K562 (cell line): ENCODE measurements around the gene DBI. TPM values are rescaled to one million over a fixed set of nuclear protein-coding genes. Genes with fewer than 3 reads are reported as not detected.

Experiments used
- CBFA2T3 ChIP-seq: fragments of 450-650 bp; IDR thresholded peaks from 2 replicates; pipeline ENCODE4 v1.6.1; 2017
- CBX2 ChIP-seq: fragments of 200-600 bp; sonication (generic); IDR thresholded peaks from one replicate; pipeline ENCODE4 v1.6.1; 2012; ENCODE audit warnings: mild to moderate bottlenecking, low read length, inconsistent platforms; ENCODE audit not compliant: insufficient read depth, poor library complexity, severe bottlenecking
- ELF4 ChIP-seq: fragments of 450-650 bp; formaldehyde crosslinking; IDR thresholded peaks from 2 replicates; pipeline ENCODE4 v1.4.0; 2022; ENCODE audit warnings: missing genetic modification characterization
- FOS ChIP-seq: IDR thresholded peaks from 3 replicates; pipeline ENCODE4 v1.6.1; 2011; ENCODE audit not compliant: insufficient read length; ENCODE audit errors: extremely low read depth
- KAT8 ChIP-seq: fragments of 450-650 bp; IDR thresholded peaks from 2 replicates; pipeline ENCODE4 v1.6.1; 2016; ENCODE audit warnings: low read depth, mild to moderate bottlenecking
- SAFB ChIP-seq: fragments of 200-400 bp; formaldehyde crosslinking; IDR thresholded peaks from 2 replicates; pipeline ENCODE4 v1.6.1; 2017; ENCODE audit warnings: low read depth, low read length, borderline replicate concordance
- SMAD4 ChIP-seq: fragments of 250-450 bp; sonication (Bioruptor Pico); conservative IDR thresholded peaks from 2 replicates; pipeline ENCODE4 v1.8.0; 2021; ENCODE audit warnings: inconsistent platforms, mild to moderate bottlenecking, moderate library complexity
- TRIM28 ChIP-seq: fragments of 450-650 bp; IDR thresholded peaks from 2 replicates; pipeline ENCODE4 v1.6.1; 2017
- ZC3H4 ChIP-seq: sonication (generic); formaldehyde crosslinking; IDR thresholded peaks from 2 replicates; pipeline ENCODE4 v1.9.0; 2021; ENCODE audit warnings: missing genetic modification reagents, borderline replicate concordance
- ZNF143 ChIP-seq: sonication (generic); formaldehyde crosslinking; IDR thresholded peaks from 2 replicates; pipeline ENCODE4 v1.9.0; 2022; ENCODE audit warnings: mild to moderate bottlenecking, missing genetic modification reagents
- ZNF165 ChIP-seq: fragments of 250-450 bp; sonication (Bioruptor Pico); IDR thresholded peaks from 2 replicates; pipeline ENCODE4 v1.4.0; 2020; ENCODE audit warnings: borderline replicate concordance
- ZNF3 ChIP-seq: fragments of 250-450 bp; sonication (Bioruptor Pico); IDR thresholded peaks from 2 replicates; pipeline ENCODE4 v1.5.0; 2021; ENCODE audit warnings: mild to moderate bottlenecking, moderate library complexity
- ZNF436 ChIP-seq: fragments of 250-450, 450-650 bp; sonication (Bioruptor Pico); formaldehyde crosslinking; IDR thresholded peaks from 2 replicates; pipeline ENCODE4 v1.7.0; 2020; ENCODE audit warnings: mild to moderate bottlenecking
- ZNF445 ChIP-seq: fragments of 250-450 bp; sonication (Bioruptor Pico); IDR thresholded peaks from 2 replicates; pipeline ENCODE4 v1.4.0; 2020; ENCODE audit warnings: low read depth, mild to moderate bottlenecking, moderate library complexity
- polyA plus RNA-seq, 8 experiments: library from polyadenylated mRNA; depleted of rRNA in 4 of 8; stranded (reverse) in 5 of 8; unstranded in 3 of 8; fragments of >200 nt; fragmentation: Nextera tagmentation in 2 of 8; fragmentation: Illumina TruSeq in 1 of 8; extraction: Ambion mirVana in 2 of 8; extraction: Trizol in 1 of 8; gene quantifications; 2 replicates each; pipeline versions ENCODE4 v1.2.1 to v1.2.3, GENCODE V29; 2011 to 2014; ENCODE audit warnings: inconsistent platforms in 1 of 8, missing spikeins in 1 of 8
- total RNA-seq, 7 experiments: library from RNA; depleted of rRNA in 6 of 7; stranded (reverse); fragments of >200 nt in 6 of 7; fragmentation: Illumina TruSeq in 2 of 7; extraction: Trizol in 2 of 7; gene quantifications; 2 replicates each; pipeline versions ENCODE4 v1.2.1 to v1.2.3, GENCODE V29; 2011 to 2021; ENCODE audit warnings: low replicate concordance in 1 of 7
- TF ChIP-seq, protein P1 (sequence below): sonication (generic); formaldehyde crosslinking; IDR thresholded peaks from 2 replicates; pipeline ENCODE4 v1.8.1; 2023; ENCODE audit warnings: mild to moderate bottlenecking, missing genetic modification reagents
- TF ChIP-seq, protein P2 (sequence below): fragments of 250-450 bp; sonication (Bioruptor Pico); IDR thresholded peaks from 2 replicates; pipeline ENCODE4 v1.4.0; 2020
- TF ChIP-seq, protein P3 (sequence below): fragments of 450-650 bp; formaldehyde crosslinking; IDR thresholded peaks from 2 replicates; pipeline ENCODE4 v1.4.0; 2022; ENCODE audit warnings: missing genetic modification characterization
- TF ChIP-seq, protein P4 (sequence below): fragments of 450-650 bp; conservative IDR thresholded peaks from 2 replicates; pipeline ENCODE4 v1.6.1; 2016; ENCODE audit warnings: missing genetic modification characterization, low read depth, mild to moderate bottlenecking, control low read depth, missing compliant biosample characterization

The DBI gene
- total and polyA plus RNA-seq, 9 of the 15 experiments (the other 6 are each of a cell fraction or from before 2014, with no cell fraction given), result 55.8 to 443 (median 194) TPM

DNA sequence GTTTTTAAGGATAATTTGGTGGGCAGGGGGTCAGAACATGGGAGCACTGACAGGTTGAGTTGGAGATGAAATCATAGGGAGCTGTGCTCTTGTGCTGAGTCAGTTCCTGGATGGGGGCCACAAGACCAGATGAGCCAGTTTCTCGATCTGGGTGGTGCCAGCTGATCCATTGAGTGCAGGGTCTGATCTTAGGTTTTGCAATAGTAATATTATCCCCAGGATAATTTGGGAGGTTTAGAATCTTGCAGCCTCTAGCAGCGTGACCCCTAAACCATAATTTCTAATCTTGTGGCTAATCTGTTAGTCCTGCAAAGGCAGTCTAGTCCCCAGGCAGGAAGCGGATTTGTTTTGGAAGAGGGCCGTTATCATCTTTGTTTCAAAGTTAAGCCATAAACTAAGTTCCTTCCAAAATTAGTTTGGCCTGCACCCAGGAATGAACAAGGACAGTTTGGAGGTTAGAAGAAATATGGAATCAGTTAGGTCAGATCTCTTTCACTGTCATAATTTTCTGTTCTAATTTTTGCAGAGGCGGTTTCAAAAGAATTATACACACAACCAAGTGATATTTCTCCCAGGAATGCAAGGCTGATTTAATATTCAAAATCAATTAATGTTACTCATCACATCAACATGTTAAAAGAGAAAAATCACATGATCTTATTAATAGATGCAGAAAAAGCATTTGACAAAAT, 23.0 kb downstream of the DBI start (continued):
- TF ChIP-seq ZNF3 (CRISPR knock-in tag), result no peak
- TF ChIP-seq, protein P1, sequence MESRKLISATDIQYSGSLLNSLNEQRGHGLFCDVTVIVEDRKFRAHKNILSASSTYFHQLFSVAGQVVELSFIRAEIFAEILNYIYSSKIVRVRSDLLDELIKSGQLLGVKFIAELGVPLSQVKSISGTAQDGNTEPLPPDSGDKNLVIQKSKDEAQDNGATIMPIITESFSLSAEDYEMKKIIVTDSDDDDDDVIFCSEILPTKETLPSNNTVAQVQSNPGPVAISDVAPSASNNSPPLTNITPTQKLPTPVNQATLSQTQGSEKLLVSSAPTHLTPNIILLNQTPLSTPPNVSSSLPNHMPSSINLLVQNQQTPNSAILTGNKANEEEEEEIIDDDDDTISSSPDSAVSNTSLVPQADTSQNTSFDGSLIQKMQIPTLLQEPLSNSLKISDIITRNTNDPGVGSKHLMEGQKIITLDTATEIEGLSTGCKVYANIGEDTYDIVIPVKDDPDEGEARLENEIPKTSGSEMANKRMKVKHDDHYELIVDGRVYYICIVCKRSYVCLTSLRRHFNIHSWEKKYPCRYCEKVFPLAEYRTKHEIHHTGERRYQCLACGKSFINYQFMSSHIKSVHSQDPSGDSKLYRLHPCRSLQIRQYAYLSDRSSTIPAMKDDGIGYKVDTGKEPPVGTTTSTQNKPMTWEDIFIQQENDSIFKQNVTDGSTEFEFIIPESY (CRISPR knock-in tag), result no peak
- no peak for TF ChIP-seq FOS
- no peak for TF ChIP-seq ELF4 (CRISPR knock-in tag)
- TF ChIP-seq TRIM28, result no peak
- TF ChIP-seq CBX2, result no peak
- TF ChIP-seq, protein P2, sequence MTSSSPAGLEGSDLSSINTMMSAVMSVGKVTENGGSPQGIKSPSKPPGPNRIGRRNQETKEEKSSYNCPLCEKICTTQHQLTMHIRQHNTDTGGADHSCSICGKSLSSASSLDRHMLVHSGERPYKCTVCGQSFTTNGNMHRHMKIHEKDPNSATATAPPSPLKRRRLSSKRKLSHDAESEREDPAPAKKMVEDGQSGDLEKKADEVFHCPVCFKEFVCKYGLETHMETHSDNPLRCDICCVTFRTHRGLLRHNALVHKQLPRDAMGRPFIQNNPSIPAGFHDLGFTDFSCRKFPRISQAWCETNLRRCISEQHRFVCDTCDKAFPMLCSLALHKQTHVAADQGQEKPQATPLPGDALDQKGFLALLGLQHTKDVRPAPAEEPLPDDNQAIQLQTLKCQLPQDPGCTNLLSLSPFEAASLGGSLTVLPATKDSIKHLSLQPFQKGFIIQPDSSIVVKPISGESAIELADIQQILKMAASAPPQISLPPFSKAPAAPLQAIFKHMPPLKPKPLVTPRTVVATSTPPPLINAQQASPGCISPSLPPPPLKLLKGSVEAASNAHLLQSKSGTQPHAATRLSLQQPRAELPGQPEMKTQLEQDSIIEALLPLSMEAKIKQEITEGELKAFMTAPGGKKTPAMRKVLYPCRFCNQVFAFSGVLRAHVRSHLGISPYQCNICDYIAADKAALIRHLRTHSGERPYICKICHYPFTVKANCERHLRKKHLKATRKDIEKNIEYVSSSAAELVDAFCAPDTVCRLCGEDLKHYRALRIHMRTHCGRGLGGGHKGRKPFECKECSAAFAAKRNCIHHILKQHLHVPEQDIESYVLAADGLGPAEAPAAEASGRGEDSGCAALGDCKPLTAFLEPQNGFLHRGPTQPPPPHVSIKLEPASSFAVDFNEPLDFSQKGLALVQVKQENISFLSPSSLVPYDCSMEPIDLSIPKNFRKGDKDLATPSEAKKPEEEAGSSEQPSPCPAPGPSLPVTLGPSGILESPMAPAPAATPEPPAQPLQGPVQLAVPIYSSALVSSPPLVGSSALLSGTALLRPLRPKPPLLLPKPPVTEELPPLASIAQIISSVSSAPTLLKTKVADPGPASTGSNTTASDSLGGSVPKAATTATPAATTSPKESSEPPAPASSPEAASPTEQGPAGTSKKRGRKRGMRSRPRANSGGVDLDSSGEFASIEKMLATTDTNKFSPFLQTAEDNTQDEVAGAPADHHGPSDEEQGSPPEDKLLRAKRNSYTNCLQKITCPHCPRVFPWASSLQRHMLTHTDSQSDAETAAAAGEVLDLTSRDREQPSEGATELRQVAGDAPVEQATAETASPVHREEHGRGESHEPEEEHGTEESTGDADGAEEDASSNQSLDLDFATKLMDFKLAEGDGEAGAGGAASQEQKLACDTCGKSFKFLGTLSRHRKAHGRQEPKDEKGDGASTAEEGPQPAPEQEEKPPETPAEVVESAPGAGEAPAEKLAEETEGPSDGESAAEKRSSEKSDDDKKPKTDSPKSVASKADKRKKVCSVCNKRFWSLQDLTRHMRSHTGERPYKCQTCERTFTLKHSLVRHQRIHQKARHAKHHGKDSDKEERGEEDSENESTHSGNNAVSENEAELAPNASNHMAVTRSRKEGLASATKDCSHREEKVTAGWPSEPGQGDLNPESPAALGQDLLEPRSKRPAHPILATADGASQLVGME (CRISPR knock-in tag), result no peak
- TF ChIP-seq SAFB, result no peak
- TF ChIP-seq, protein P3, sequence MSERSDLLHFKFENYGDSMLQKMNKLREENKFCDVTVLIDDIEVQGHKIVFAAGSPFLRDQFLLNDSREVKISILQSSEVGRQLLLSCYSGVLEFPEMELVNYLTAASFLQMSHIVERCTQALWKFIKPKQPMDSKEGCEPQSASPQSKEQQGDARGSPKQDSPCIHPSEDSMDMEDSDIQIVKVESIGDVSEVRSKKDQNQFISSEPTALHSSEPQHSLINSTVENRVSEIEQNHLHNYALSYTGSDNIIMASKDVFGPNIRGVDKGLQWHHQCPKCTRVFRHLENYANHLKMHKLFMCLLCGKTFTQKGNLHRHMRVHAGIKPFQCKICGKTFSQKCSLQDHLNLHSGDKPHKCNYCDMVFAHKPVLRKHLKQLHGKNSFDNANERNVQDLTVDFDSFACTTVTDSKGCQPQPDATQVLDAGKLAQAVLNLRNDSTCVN, result no peak
- TF ChIP-seq ZNF165, result no peak
- TF ChIP-seq, protein P4, sequence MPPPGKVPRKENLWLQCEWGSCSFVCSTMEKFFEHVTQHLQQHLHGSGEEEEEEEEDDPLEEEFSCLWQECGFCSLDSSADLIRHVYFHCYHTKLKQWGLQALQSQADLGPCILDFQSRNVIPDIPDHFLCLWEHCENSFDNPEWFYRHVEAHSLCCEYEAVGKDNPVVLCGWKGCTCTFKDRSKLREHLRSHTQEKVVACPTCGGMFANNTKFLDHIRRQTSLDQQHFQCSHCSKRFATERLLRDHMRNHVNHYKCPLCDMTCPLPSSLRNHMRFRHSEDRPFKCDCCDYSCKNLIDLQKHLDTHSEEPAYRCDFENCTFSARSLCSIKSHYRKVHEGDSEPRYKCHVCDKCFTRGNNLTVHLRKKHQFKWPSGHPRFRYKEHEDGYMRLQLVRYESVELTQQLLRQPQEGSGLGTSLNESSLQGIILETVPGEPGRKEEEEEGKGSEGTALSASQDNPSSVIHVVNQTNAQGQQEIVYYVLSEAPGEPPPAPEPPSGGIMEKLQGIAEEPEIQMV (tag), result no peak
- no peak for TF ChIP-seq KAT8
- no peak for TF ChIP-seq CBFA2T3
- no peak for TF ChIP-seq ZNF445 (CRISPR knock-in tag)
- TF ChIP-seq ZNF436, result no peak
- TF ChIP-seq SMAD4, result peak; percentile 22; the same call in 1 of the 2 replicates
- no peak for TF ChIP-seq ZC3H4 (CRISPR knock-in tag)
- no peak for TF ChIP-seq ZNF143 (CRISPR knock-in tag)
